ENCODE measurements around the gene TSEN54.

The TSEN54 gene

DNA sequence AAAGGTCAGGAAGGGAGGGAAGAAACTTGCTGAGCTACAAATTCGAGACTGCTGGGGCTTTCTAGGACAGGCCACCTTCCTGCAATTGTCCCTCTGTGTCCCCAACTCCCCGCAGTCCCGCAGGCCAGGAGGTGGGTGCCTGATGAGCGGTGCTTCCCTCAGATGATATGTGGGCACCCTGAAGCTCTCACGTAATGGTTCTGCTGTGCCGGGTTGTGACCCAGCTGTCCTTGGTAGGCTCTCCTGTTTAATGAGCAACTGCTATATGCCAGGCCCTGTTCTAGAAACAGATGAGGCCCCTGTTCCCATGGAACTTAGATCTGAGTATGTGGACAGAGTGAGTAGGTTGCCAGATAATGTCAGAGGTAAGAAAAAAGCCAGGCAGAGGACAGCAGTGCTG, 49.3 kb downstream of the TSEN54 start:
- DNase-seq (ENCODE audit: low spot score) = no peak

- no peak for DNase-seq (ENCODE audit: low spot score)
Measured at GRCh38 chr17:75566416-75566815, 50.1 kb downstream of the TSEN54 start.

DNA sequence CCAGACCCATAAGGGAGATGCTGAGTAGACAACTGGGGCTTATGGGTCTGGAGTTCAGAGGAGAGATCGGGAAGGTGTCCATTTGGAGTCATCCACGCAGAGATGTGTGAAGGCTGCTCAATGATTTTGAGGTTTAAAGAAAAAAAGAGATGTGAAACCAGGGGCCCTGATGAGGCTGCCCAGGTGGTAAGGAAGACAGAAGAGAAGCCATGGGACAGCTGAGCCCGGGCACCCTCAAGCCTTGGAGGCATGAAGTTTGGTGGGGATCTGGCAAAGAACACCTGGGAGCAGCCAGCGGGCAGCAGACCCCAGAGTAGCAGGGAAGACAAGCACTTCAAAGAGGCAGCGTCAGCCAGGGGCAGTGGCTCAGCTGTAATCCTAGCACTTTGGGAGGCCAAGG, 50.5 kb downstream of the TSEN54 start:
- no peak for DNase-seq (ENCODE audit: low spot score)

- DNase-seq (ENCODE audit: low spot score) = no peak
Measured at GRCh38 chr17:75568412-75569255, 52.3 kb downstream of the TSEN54 start.

DNA sequence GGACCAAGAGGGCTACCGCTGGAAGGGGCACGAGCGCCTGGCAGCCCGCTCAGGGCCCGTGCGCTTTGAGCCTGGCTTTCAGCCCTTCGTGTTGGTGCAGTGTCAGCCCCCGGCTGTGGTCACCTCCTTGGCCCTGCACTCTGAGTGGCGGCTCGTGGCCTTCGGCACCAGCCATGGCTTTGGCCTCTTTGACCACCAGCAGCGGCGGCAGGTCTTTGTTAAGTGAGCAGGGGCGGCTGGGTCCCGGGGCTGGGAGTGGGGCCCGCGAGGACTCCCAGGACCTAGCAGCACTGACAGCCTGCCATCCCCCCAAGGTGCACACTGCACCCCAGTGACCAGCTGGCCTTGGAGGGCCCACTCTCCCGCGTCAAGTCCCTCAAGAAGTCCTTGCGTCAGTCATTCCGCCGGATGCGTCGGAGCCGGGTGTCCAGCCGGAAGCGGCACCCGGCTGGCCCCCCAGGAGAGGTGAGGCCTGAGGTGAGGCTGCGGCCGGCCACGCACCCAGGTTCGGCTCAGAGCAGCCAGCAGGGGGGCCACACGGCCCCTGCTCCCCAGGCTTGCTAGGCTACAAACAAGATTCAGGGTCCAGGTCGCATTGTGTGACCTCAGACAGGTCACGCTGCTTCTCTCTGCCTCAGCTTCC, 53.8 kb downstream of the TSEN54 start:
- DNase-seq (ENCODE audit: low spot score) = no peak

GRCh38 chr17:75570772-75571171, 54.4 kb downstream of the TSEN54 start:
- DNase-seq (ENCODE audit: low spot score) = no peak

- DNase-seq (ENCODE audit: low spot score) = no peak
Measured at GRCh38 chr17:75571197-75571884, 55.0 kb downstream of the TSEN54 start.

- no peak for DNase-seq (ENCODE audit: low spot score)
Measured at GRCh38 chr17:75571885-75572215, 55.5 kb downstream of the TSEN54 start.

- DNase-seq (ENCODE audit: low spot score) = no peak
Measured at GRCh38 chr17:75572713-75573539, 56.6 kb downstream of the TSEN54 start.

GRCh38 chr17:75573540-75573957, 57.2 kb downstream of the TSEN54 start:
- no peak for DNase-seq (ENCODE audit: low spot score)

DNA sequence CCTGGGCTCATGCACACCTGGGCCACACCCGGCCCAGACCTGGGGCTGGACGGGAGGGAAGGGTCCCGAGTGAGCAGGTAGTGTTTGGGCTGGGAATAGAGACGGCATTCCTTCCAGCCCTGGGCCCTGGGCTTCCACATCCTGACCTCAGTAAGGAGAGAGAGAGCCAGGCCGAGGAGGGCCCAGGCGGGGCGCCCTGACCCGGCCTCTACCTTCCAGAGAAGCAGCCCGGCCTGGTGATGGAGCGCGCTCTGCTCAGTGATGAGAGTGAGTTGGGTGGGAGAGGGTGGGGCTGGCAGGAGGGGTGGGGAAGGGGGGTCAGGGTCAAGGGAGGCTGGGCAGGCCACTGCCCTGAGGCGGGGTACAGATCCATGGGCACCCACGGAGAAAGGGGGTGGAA, 57.7 kb downstream of the TSEN54 start:
- no peak for DNase-seq (ENCODE audit: low spot score)

All from cerebellar cortex (tissue), 1 donor.